T-helper 2 cell (primary cell): ENCODE results near the gene RARG.

ENCODE experiments used
- DNase-seq, 5 experiments: peaks; one replicate each; pipeline versions ENCODE4 v3.0.0 to v3.0.0-alpha.2; 2012 to 2022

The RARG gene

DNA sequence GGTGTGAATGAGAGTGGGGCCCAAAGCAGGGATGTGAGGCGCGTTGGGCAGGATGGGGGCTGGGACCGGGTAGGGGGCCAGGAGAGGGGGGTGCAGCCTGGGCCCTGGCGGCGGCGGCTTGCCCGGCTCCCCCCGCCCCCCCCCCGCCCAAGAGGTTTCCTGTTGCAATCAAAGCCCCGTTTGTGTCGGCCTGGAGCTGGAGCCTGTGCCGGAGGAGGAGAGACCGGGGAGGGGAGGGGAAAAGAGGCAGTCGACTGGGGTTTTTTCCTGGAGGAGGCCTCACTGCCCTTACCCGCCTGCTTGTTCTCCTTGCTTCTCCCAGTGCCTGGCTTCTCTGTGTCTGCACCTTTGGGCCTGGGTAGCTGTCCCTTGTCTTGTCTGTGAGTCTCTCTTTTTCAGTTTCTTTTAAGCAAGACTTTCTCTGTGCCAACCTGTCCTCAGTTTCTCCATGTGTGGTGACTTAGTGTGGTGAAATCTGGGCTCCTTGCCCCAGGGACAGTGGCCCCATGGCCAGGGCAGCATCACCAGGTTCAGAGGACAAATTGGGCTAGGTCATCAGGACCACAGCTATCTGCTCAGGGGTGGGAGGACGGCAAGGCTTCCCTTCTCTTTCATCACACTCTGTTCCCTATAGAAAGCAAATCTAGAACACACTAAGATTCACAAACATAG lies 8.5 kb downstream of the RARG start:
- DNase-seq = peak in 2 of 5 experiments; percentile 28 to 48

DNA sequence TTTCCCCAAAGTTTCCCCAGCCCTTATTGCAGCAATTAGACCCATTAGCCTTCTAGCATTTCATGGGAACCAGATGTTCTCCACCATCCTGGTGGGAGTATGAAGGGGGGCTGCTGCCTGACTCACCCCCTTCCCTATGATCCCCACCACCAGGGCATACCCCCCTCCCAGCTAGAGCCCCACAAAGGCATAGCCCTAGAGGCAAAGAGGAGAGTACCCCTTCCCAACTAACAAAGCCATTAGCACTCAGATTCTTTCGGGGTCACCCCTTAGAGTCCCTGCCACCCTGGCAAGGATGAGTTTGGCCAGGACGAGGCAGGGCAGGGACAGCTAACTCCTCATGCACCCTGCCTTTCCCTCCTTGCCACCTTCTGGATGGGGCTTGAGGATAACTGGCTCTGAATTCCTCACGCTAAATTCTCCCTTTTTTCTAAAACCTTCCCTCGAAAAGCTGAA lies 9.2 kb downstream of the RARG start:
- DNase-seq = no peak

DNA sequence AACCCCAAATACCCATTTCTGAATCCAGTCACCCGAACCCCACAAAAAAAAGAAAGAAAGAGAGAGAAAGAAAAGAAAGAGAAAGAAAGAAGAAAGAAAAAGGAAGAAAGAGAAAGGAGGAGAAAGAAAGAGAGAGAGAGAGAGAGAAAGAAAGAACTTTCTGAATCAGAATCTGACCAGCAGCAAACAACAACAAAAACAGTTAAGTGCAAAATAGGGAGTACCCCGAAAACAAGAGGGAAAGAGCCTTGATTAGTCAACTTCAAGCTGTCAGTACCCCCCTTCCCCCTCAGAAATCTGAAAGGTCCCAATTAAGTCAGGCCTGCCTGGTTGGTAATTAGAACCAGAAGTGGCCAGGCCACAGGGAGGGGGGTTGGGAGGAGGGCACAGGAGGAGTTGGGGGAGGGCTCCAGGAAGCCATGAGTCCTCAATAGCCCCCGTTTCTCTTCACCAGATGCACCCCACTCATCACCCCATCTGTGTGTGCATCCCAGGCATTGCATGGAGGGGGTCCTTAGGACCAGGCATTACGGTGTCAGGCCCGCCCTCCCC lies 9.8 kb downstream of the RARG start:
- no peak for DNase-seq

DNA sequence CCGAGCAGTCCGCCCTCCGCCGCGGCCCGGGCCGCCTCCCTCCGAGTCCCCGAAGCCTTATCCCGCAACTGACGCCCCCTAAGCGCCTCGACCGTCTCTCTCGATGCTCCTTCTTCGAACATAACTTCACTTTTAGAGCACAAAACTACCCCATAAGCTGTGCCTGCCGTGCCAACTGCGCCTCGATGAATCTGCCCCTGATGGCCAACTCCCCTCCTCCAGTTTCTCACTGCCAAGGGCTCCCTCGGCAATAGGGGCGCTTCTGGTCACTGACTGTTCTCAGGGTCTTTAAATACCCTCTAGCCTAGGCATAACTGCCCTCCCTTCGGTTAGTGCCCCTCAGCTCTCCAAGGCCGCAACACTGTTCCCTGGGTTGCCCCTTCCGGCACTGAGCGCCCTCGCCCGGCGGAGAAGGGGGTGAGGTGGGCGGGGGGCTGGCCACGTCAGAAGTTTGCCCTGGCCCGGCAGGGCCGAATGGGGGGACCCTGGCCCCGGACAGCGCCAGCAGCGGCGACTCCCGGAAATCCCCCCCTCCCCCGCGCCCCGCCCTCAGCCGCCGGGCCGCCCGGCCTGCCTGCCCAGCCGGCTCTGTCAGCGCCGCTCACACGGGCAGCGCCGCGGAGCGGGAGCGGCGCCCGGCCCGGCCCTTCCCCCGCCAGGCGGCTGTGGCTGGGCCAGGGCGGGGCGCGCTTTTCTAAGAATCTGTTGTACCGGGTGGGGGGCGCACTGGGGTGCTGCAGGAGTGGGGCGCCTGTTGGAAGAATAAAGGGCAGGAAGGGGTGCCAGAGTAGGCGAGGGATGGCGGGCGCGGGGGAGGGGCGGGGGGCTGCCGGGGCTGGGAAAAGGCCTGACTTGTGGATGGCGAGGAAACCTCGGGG lies 10.6 kb downstream of the RARG start:
- peak in 3 of 5 experiments; percentile 30 to 68 (median 31) for DNase-seq

DNA sequence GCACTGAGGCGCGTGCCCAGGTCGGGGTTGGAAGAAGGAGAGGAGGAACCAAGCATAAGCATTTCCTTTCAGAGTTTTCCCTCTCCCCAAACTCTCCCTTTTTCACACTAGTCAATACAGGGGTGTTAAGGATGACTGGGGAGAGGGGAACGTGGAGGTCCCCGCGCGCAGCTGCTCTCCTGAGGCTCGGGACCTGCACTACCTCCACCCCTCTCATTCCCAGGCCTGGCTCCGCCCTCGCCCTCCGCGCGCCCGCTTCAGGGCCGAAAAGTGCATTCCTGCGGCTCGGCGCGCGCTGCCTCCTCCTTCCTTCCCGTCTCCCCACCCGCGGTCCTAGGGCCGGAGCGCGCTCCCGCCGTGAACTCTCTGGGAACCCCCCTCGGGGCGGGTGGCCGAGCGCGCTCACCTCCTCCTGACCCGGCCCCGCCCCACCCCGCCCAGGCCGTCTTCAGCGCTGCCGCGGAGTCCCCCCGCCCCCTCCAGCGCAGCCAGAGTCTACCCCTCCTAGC lies 11.3 kb downstream of the RARG start:
- peak; percentile 63 to 92 (median 71) for DNase-seq

DNA sequence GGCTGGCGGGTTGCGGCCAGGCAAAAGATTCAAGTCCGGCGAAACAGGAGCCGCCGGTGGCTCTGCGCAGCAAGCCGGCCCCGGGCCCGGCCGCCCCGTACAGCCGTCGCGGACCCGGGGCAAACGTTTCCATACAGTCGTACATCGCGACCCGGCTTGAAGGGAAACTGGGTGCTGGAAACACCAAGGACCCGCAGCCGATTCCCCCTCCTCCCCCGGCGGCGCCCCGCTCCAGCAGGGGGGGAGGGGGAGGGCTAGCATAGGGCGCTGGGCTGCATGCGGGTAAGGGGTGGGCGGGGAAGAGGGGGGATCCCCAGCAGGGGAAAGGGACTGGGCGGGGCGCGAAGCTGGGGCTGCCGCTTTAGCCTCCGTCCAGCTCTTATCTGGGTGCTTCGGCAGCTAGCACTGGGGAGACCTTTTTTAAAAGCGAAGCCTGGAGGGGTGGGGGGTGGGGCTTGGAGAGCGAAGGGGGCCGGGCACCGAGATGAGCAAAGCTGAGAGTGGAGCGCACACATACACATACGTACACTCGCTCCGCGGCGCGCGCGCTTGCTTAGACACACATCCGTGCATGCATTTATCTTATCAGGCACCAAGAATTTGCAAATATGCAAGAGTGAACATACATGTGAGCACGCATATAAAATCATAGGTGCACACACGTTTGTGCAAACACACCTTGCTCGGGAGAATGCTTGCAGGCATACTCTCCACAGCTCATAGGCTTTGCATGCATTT lies 11.9 kb downstream of the RARG start:
- peak; percentile 52 to 97 (median 70) for DNase-seq

DNA sequence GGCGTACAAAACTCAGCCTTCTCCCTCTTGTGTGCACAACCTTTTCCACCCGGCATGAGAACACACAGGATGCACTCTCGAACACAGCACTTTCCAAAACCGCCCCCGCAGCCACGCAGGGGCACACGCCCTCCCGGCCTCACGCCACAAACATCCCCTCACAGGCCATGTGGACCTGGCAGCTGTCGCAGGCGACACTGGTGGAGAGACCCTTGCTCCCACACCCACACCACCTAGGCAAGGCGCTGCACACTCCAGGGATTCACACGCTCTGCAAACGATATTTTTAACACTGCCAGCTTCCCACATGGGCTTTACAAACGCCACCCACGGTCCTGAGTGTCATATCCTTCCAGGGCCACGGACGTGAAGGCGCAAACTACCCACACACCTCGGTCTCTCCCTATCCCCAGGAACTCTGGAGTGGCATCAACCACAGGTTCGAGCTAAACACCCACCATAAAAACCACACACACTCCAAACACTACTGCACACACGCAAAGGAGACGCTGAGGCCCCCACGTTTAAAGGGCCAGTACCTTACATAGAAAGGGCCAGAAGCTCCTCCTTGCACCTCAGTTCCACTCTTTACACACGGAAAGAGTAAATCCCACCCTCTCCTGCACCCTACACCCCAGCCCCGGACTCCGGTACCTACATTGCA lies 12.6 kb downstream of the RARG start:
- DNase-seq = peak in 2 of 5 experiments; percentile 56 to 87

DNA sequence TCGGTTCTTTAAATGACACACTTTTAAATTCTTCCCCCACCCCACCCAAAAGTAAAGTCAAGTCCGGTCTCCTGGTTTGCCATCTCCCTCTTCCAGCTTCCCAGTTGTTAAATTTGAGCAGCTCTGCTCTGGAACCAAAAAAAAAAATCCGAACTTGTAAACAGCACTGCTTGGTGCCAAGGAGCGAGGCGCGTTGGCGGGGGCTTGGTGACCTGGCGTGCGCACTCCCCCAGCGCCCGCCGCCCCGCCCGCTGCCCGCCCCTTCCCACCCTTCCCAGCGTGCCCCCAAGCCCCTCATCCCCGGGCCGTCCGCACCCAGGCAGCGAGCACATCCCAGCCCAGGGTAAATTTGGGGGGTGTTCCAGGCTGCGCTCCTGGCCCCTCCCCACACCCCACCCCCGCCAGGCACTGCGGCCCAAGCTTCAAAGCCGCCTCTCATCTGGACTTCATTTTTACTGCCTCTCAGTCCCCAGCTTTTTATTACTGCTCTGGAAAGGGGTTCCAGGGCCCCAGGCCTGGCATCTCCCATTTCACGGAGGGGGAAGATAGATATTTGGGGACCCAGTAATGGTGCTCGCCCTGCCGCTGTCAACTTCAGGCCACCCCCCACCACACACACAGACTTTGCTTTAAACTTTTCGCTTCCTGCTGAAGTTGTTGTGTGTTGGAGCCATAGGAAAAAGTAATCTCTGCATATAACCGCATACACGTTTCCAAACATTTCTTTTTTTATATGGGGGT lies 13.3 kb downstream of the RARG start:
- no peak for DNase-seq

DNA sequence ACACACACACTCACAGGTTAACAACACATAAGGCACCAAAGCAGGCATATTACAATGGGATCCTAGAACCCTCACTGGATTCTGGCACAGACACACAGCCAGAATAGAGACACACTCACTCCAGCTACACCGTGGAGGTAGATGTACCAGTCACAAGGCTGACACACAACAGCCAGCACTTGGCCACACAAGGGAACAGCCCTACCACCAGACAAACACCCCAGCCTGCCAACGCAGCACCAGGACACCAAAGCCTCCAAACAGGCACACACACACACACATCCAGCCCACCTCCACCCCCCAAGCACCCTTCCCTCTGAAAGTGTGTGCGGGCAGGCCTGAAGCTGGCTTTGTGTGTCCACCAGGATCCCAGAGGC lies 14.1 kb downstream of the RARG start:
- peak in 1 of 5 experiments; percentile 54 for DNase-seq

DNA sequence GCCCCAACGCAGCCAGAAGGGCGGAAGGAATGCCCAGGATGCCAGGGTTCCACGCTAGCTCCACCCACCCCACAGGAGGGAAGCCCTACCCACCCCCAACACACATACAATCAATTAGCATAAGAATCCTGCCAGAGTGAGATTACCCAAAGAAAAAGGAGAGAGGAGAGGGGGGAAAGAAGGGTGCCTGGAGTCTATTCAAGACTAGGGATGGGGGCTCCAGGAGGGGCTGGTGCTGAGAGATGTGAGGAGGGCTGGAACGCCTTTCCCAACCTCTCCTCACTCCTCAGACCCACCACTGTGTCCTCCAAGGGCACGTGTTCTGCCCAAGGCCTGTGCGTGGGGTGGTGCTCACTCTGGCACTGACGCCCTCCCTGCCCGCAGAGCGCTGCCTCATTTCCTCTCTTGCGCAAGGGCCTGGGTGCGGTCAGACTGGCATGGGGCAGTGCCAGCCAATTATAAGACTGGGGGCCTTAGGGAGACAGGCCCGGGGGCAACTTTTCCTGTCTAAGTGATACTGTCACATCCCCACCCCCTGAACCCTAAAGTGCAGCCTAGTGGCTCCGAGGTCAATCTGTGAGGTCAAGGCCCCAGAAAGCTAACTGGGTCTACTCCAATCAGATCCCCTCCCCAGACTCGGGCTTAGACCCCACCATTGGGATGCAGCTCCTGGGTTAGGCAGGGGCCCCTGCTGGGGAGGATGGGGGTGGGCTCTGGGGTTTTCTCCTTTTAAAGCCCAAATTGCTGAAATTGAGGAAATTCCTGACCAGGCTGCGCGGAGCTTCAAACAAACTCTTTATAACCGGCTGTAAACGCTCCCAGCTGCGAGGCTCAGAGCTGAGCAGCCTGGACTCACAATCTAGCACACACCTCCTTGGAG lies 14.7 kb downstream of the RARG start:
- DNase-seq = peak in 2 of 5 experiments; percentile 64 to 77

DNA sequence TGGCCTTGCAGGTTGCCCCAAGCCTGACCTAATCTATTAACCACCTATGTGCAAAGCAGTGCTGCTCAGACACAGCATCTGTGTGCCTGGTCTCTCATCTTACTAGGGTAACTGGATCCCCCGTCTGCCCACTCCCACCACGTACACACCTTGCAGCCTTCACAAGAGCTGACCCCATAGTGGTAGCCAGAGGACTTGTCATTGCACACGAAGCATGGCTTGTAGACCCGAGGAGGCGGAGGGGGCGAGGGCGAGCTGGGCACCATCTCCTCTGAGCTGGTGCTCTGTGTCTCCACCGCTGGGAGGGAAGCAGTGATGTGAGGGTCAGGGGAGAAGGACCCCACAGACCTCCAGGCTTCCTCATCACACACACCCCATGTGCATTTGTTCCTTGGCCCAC lies 16.5 kb downstream of the RARG start:
- DNase-seq = no peak

DNA sequence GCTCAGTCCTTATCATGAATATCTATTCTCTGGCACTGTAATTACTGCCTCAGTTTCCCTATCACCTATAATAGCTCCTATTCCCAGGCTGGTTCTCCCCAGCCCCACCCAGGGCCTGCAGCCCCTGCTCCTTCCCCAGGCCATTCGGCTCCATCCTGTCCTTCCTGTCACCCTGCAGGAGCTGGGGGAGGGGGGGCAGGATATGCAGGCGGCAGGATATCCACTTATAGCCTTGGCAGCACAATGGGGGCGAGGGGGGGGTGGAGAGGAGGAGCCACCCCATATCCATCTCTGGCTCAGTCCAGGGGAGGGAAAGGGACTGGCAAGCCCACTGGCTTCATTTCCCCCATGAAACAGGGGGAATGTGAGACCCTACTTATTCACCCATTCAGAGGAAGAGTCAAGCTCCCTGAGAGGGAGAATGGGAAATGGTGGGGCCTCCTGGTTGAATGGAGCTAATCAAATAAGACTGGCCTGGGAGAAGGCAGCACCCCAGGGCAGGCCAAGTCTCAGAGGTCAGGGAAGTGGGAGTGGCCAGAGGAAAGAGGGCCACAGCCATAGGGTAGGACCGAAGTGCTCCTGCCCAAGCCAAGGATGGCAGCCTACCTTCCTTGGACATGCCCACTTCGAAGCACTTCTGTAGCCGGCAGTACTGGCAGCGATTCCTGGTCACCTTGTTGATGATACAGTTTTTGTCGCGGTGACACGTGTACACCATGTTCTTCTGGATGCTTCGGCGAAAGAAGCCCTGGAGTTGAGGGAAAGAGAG lies 17.1 kb downstream of the RARG start:
- no peak for DNase-seq

DNA sequence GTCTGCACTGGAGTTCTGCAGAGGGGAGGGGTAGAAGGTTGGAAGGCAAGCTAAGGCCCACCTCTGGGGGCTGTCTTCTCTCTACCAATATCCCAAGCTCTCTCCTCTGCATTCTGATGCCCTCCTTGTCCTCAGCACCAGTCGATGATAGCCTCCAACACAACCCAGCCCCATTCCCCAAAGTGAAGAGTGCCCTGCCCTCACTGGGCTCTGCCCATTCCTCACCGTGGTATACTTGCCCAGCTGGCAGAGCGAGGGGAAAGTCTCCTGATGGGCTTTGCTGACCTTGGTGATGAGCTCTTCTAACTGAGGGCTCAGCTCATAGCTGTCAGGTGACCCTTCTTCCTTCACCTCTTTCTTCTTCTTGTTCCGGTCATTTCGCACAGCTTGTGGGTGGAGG lies 17.8 kb downstream of the RARG start:
- DNase-seq = no peak

DNA sequence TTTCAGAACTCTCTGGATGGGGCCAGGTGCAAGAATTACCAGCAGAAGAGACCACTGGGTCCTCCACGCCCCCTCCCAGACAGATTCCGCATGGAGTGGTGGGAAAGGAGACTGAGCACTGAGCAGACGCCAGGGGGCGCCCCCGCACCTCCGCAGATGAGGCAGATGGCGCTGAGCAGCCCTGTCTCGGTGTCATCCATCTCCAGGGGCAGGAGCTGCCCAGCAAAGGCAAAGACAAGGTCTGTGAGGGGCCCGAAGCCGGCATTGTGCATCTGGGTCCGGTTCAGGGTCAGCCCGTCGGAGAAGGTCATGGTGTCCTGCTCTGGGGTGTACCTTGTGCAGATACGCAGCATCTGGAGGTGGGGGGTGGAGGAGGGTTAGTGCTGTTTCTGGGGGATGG lies 18.7 kb downstream of the RARG start:
- peak; percentile 68 to 82 (median 78) for DNase-seq

DNA sequence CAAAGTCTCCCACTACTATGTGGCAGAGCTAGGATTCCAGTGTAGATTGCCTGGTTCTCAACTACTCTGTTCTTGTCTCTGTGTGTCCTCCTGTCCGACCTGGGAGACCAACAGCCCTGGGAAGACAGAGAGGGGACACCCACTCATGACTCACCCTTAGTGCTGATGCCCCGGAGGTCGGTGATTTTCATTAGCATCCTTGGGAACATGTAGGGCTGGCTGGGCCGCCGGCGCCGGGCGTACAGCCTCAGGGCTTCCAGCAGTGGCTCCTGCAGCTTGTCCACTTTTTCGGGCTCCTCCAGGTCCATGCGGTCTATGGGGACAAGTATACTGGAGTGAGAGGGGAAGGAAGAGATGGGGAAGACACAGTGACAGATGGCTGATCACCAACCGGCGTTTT lies 19.1 kb downstream of the RARG start:
- DNase-seq = no peak

DNA sequence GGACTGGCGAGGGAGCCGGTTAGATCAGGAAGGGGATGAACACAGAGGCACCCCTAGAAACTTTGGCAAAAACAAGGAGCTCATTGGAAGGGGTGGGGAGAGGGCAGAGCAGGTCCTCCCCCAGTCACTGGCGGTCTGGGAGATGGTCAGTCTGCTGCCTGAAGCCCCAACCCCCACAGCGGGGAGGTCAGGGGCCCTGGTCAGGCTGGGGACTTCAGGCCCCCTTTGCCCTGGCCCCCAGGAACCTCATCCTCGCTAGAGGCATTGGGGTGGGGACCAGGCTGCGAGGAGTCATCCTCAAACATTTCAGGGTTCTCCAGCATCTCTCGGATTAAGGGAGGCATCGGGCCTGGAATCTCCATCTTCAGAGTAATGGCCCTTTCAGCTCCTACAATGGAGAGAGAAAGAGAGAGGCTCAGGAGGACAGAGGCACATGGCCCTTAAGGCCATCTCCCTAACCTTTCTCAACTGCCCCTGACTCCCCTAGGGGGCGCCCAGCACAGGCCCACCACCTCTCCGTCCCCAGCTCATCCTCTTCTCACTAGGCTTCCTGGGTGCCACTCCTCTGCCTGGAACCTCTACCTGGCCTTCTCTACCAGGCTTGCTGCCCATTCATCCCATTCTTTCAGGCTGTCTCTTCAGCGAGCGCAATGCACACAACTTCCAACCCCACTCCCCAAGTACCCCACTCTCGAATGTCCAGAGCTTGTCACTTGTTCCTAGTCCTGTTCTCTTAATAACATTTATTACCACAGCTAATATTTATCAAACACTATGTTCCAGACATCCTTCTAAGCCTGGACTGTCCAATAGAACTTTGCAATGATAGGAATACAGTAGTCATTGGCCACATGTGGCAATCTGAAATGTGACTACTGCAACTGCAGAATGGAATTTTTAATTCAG lies 20.3 kb downstream of the RARG start:
- DNase-seq = no peak

DNA sequence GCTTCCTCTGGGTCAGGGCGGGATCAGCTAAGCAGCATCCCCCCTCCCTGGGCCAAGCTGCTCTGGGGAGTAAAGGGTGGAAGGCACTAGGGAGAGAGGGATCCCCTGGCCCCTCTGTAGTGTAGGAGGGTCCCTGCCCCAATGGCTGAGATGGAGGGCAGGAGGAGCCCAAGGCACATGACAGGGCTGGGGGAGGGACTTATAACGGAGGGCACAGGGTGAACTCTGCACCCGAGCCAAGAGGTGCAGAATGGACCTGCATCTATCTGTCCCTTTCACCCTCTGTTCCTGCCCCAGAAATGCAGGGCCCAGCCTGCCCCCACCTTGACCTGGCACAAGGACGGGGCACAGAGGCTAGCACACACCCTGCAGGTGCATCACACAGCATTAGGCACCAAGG lies 21.2 kb downstream of the RARG start:
- no peak for DNase-seq

DNA sequence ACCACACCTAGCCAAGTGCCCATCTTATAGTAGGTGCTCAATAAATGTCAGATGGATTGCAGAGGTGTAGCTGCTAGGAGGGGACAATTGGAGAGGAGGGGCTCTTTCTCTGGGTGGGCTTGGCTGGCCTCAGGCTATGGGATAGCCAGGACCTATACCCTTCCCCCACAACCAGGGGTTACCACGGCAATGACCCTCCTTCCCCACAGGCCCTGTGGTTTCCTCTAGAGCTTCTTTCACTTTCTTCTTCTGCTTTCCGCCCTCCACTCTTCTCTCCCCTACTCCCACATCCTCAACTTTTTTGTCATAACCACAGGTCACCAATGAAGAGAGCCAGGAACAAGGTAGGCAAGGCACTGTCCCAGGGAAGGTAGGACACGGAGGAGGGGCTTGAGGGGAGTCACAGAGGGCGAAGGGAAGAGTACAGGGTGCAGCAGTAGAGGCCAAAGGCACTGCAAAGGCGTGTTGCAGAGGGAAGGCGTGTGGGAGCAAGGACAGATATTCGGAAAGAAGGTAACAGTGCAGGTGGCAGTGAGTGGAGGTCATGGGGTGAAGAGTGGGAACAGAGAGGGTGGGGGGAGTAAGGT lies 23.0 kb downstream of the RARG start:
- peak in 1 of 5 experiments; percentile 72 for DNase-seq
